DMS153 treated with DMSO at 0.1 percent for 48 hours (cell line): Measurements from ENCODE around the gene RBFOX2.
"Not testable (repeated sequence)": the region's sequence is repeated elsewhere in the genome, so short reads cannot be mapped to it uniquely, and the experiment has no call there.

Source experiments
- DNase-seq: peaks from one replicate; lab custom pipeline; 2025; ENCODE audit not compliant: unreplicated experiment; lab: John Stamatoyannopoulos, UW

RBFOX2 gene

DNA sequence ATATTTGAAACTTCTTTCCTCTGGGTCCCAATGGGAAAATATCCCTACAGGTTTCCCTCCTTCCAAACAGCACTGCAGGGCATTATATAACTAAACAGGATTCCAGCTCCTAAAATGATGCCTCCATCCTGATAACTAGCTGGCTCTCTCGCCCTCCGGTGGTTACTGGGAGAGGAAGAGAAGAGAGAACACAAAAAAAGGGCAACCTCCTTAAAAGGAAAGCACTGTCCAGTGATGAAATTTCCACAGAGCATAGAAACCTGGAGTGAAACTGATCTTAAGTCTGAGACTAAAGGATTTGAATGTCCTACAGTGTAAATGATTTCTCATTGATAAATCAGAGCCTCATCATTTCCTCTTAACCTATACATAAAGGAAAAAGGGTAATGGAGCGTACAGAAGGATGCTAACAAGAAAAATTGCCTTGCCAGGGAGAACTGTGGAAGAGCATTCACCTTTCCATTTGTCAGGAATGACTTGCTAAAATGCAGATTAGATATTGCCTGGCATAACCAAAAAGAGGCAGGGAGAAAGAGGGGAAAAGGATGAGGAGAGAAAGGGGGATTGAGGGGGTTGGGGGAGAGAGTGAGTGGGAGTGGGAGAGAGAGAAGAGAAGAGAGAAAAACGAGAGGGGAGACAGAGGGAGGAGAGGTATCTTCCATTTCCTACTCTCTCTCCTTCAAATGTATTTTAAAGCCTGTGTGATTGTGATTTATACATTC is 189.6 kb downstream of the RBFOX2 start:
- DNase-seq, result peak; percentile 39

DNA sequence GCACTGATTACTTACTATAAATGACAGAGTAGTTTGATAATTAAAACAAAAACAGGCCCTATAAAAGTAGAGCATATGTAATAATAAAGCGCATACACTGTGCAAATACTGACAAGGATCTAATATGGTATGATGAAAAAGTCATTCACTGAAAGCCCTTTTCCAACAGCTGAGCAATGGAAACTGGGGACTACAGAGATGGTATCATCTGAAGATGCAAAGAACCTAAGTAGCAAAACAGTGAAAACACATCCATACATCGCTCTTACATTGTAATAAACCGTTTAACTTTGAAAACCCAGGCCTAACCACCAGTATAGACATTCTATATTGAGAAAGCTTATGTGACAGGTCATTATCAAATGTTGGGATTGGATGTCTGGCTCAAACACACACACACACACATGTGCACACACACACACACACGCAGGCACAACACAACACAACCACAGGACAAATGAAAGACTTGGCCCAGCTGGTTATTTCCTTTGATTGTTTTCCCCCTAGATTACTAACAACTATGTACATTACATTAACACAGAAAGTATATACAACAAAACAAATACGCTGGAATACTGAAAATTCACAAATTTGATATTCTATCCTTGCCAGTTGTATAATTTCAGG is 191.4 kb downstream of the RBFOX2 start:
- DNase-seq, result no peak

DNA sequence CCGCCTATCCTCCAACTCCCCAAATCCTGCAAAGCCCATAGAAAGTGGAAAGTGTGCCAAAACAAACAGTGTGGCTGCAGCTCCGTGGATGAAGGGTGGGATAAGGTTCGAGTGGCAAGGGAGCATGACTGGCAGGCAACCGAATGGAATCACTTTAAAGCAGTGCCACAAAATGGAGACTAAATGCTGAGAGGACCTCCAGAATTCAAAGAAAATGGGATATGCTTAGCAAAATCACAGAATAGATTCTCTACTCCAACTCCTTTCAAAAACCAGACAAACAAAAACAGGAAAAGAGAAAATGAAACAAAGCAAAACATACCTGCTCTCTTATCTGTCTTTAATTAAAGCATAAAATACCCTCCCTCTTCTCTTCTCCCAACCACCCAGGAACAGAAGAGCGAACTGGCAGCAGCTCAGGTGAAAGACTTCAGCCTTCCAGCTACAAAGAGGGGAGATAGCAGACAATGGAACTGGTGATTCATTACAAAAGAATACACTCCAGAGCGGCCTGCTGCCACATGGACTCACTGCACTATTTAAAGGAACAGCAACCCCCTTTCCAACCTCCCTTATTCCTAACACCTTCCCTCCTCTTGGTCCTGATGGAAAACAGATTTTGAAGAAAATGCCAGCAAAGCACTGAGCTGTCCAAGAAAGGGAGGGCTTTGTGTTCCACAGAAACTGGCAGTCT is 192.5 kb downstream of the RBFOX2 start:
- peak; percentile 73 for DNase-seq

DNA sequence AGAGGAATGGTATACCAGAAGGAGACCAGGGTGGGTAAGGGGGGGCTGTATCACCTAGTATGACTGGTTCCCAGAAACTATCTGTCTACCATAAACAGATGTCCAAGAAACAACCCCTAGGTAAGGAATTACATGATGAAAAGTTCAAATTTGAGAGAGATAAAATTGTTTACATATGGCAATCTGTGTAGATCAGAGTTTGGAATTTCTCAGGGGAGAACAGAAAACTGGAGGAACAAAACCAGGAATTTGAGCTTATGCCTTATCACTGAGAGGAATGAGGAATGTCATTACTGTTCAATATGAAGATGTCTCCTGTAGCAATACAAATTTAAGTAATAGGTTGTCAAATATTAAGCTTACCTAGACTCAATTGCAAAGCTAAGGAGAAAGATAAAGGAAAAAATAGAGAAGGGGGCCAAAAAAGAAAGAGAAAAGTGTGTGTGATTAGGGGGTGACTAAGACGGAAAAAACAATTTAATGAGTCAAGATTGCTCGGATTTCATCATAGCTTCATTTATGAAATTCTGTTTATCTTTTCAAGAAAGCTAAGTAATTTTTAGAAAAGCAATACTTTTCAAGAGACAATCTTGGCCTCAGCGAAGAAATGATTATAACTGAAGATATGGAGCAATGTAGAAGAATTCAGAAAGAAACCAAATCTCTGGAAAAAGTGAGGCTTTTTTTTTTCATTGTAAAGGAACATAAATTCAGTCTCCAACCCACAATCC is 193.2 kb downstream of the RBFOX2 start:
- DNase-seq, result no peak

DNA sequence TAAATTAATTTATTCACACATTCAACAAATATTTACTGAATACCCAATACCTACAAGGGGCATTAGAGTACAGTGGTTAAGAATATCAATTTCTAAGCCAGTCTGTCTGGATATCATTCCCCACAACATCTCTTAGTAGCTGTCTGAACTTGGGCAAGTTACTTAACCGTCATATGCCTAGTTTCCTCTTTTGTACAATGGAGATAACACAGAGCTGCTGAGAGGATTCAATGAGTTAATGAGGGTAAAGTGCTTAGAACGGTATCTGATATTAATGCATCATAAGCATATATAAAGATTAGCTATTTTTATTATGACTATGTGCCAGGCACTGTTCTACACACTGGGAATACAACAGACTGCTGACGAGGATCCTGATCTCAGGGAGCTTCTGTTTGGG is 194.6 kb downstream of the RBFOX2 start:
- no peak for DNase-seq

DNA sequence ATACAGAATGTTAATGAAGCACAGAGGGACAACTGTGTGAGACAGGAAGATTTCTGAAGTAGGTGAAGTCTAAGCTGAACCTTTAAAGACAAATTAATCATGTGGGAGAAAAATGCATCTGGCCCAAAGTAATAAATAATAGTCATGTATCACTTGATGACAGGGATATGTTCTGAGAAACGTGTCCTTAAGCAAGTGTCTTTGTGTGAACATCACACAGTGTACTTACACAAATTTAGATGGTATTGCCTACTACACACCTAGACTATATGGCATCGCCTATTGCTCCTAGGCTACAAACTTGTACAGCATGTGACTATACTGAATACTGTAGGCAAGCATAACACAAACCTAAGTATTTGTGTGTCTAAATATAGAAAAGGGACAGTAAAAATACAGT is 198.3 kb downstream of the RBFOX2 start:
- no peak for DNase-seq

DNA sequence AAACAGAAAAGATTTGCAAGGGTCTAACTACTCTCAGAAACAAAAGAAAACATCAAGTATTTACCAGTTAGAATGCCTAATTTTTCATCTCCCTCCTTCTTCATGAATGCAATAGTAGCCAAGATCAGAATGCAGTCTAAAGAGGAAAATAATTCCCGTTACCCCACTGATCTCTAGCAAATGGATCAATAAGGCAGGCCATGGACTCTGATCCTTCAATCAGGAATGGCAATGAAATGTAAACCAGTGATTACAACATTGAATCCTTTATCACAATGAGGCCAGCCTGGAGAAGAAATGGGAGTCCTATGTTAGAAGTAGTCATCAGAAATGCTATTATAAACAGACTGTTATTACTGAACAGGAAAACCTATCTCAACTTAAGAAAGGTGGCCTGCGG is 204.4 kb downstream of the RBFOX2 start:
- DNase-seq, result no peak

DNA sequence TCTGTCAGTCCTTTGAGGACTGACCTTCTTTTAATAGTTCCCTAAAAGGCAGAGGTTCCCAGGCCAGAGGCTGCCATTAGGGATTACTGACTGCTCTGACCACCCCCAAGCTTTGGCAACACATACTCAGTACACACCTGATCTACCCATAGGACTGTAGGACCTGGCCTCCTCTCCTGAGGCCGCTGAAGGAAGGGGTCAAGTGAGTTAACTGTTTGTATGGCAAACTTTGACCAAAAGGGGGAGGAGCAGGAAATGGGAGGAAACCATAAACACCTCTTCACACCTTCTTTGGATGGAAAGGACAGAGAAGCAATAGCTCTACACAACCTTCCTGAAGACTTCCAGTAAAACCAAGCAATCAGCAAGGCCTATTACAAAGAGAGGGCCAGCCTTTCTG is 207.0 kb downstream of the RBFOX2 start:
- no peak for DNase-seq

DNA sequence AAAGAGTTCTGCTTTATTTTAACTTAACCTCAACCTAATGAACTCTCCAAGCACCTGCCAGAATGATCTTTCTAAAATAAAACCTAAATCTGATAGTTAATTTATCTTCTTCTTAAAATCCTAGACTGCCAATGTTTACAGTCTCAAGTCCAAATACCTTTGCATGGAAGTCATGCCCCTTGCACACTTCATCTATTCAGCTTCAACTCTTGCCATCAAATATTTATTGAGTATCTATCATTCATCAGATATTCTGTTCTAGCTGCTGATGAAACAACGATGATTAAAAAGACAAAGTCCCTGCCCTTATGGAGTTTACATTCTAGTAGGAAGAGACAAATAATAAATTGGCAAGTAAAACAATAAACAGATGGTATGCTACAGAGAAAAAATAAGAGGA is 209.2 kb downstream of the RBFOX2 start:
- no peak for DNase-seq

DNA sequence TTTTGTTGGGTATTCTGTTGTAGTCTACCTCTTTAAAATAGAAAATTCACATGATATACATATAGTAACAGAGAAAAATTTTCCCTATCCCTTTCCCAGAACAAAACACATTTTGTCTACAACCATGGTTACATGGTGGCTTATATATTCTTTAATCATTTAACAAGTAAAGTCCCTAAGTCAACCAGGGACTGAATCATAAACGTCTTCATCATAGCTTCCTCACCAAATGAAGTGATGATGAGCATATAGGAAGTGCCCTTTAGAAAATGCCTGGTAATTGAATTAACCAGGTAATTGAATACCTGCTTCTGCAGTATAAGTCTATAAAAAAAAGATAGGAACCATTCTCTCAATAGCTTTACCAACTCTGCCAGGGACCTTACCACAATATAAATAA is 209.7 kb downstream of the RBFOX2 start:
- no peak for DNase-seq

DNA sequence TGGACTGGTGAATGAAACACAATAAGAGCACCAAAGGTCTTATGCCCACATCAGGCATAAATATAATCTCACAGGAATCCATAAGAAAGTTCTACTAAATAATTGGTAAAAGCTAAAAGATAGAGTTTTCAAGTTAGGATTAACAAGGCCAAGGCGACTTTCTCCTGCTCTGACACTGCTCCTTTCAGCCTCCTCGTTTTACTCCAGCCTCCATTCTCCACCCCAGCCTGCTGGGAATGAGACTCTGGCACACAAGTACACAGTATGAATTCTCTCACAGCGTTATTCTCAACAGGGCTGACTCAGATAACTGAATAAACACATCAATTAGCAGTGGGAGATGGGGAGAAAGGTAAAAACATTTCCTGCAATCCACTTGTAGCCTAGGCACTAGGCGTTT is 216.0 kb downstream of the RBFOX2 start:
- no peak for DNase-seq

DNA sequence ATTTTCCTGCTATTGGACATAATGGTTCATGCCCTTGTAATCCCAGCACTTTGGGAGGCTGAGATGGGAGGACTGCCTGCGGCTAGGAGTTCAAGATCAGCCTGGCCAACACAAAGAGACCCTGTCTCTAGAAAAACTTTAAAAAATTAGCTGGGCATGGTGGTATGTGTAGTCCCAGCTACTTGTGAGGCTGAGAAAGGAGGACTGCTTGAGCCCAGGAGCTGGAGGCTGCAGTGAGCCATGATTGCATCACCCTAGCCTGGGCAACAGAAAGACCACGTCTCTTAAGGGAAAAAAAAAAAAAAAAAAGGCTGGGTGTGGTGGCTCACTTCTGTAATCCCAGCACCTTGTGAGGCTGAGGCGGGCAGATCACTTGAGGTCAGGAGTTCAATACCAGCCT is 217.0 kb downstream of the RBFOX2 start:
- no peak for DNase-seq

DNA sequence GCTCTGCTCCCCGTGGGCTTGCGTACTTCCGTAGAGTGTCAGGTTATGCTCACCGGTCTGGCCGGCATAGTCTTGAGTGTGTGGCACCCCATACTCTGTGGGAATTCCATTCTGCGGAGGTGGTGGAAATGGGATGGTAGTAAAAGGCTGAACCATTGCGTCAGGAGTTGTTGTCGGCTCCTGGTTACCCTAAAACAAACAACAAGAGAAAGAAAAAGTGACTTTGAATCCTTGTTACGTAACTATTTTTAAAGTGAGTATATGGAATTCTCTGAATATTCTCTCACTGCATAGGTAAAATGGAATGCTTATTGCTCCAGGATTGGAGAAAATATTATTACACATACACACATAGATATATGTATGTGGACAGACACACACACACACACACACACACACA is 218.8 kb downstream of the RBFOX2 start:
- no peak for DNase-seq

DNA sequence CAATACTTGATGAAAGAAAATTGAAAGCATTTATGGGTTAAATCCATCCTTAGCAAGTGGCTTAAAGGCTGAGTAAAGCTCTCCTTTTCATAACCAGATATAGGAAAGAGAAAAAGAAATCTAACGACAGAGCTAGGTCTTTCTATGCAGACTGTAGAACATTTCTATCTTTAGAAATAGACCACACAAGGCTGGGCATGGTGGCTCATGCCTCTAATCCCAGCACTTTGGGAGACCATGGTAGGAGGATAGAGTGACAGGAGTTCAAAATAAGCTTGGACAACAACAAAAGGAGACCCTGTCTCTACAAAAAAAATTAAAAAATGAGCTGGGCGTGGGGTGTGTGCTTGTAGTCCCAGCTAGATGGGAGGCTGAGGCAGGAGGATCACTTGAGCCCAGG is 220.2 kb downstream of the RBFOX2 start:
- no peak for DNase-seq

DNA sequence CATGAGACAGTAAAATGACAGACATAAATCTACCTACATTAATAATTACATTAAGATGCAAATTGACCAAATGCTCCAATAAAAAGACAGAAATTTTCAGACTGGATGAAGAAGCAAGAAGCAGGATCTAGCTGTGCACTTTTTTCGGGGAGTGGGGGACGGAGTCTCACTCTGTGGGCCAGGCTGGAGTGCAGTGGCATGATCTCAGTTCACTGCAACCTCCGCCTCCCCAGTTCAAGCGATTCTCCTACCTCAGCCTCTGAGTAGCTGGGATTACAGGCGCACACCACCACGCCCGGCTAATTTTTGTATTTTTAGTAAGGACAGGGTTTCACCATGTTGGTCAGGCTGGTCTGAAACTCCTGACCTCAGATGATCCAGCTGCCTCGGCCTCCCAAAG is 222.0 kb downstream of the RBFOX2 start:
- not testable (repeated sequence) for DNase-seq

DNA sequence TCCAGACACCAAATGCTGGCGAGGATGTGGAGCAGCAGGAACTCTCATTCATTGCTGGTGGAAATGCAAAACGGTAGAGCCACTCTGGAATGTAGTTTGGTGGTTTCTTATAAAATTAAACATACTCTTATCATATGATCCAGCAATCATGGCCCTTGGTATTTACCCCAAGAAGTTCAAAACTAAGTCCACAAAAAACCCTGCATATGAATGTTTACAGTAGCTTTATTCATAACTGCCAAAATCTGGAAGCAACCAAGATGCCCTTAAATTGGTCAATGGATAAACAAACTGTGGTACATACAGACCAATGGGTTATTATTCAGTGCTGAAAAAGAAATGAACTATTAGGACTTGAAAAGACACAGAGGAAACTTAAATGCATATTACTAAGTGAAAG is 223.2 kb downstream of the RBFOX2 start:
- DNase-seq, result no peak

DNA sequence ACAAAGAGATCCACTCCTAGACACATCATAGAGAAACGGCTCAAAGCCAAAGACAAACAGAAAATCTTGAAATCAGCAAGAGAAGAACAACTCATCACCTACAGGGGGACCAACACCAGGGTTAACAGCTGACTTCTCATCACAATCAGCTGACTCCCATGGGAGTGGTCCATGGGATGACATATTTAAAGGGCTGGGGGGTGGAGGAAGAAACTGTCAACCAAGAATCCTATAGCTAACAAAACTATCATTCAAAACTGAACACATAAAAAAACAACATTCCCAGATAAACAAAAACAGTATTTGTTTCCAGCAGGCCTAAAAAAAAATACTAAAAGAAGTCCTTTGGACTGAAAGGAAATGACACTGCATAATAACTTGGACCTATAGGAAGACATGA is 224.2 kb downstream of the RBFOX2 start:
- no peak for DNase-seq

DNA sequence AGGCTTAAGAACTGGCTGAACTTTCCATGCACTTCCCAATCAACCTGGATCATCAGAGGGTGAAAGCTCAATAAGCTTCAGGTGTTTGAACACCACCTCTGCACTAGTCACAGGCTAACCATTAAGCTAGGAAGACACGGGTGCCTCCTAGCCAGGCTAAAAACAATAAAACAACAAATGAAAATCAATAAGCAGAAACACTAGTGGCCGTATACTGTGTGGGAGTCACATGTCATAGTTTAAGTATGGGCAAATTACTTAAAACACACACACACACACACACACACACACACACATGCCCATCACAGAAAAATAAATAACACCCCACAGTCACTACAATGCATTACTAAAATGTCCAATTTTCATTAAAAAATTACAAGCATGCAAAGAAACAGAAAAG is 225.7 kb downstream of the RBFOX2 start:
- DNase-seq, result no peak

DNA sequence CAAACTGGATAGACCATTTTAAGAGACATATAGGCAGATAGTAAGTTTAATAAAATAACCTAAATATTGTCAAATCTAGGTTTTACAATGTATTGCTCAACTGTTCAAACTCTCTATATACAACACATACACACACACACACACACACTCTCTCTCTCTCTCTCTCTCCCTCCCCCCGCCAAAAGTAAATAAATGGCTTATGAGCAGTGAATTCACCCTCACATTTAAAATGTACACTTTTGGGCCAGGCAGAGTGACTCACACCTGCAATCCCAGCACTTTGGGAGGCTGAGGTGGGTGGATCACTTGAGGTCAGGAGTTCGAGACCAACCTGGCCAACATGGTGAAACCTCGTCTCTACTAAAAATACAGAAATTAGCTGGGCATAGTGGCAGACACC is 227.3 kb downstream of the RBFOX2 start:
- DNase-seq, result not testable (repeated sequence)

DNA sequence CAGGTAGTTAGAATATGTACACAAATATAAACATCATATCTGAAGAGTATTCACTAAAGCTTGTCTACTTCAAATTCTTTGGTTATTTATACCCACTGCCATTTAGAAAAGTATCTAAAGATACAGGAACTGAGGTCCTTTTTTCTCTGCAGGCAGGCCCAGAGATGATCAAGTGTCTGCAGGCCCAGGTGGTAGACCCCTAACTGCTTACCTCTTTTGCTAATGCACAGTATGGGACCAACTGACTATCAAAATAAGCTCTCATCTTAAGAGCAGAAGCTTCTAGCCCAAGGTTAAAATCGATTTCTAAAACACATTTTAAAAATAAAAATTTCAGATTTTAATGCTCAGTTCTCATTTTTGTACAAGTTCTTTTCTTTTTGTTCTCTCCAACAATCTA is 229.5 kb downstream of the RBFOX2 start:
- no peak for DNase-seq

DNA sequence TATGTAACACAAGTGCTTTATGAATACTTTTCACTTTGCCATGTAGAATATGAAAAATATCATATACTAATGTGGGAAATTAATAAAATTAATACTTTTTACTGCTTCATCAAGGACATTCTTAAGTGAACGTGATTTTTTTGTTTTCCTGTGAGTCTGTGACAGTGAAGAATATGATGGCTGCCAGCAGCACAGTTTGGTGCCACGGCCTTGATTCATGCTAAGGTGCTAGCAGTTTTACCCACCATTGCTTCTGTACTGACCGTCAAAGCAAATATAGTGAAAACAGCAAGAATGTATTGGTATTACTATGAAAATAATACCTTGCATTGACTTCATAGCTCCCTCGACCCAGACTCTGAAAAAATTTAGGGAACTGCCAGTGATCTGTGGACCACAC is 231.2 kb downstream of the RBFOX2 start:
- no peak for DNase-seq

DNA sequence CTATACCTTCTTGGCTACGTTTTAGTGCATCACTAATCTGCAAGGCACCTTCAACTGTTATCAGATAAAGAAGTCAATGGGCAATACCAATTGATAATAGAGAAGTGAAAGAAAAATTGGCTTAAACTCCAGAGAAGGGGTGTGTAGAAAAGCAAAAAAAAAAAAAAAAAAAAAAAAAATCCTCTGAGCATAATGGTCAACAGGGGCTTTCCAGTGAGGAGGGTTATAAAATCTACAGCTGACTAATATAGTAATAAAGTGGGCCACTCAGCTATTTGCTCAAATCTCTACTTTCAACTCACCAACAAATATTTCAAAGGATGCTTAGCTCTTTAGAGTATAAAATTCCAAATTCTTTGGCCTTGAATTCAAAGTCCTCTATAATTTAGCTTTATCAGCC is 233.1 kb downstream of the RBFOX2 start:
- DNase-seq, result no peak
